Activated B cell treated with CpG ODN at 0.5 μM for 24 hours (primary cell): ENCODE measurements around the gene TAF13. TPM values are rescaled to one million over a fixed set of nuclear protein-coding genes. Genes with fewer than 3 reads are reported as not detected.

ENCODE experiments used
- ATAC-seq: fragments of 200-7000 bp; cut with Tn5 transposase; one replicate; pipeline ENCODE4 v1.10.0; 2021; ENCODE audit warnings: low read depth, mild to moderate bottlenecking, moderate library complexity
- CTCF ChIA-PET: fragments of 350-600 bp; sonication (Branson Sonifier 250); formaldehyde crosslinking; loops from one replicate; lab custom pipeline; 2021; ENCODE audit warnings: antibody characterized with exemption; lab: Charles Lee
- POLR2A ChIA-PET: fragments of 350-600 bp; sonication (Branson Sonifier 250); formaldehyde crosslinking; loops from one replicate; lab custom pipeline; 2021; ENCODE audit warnings: antibody characterized with exemption; lab: Charles Lee
- DNase-seq: peaks from one replicate; pipeline ENCODE4 v3.0.0; 2022
- H3K27ac Mint-ChIP-seq: one replicate; pipeline ENCODE4 v1.8.0; 2020; ENCODE audit warnings: mixed read lengths
- H3K27me3 Mint-ChIP-seq: one replicate; pipeline ENCODE4 v1.8.0; 2021; ENCODE audit warnings: mixed read lengths
- H3K36me3 Mint-ChIP-seq: one replicate; pipeline ENCODE4 v1.8.0; 2021; ENCODE audit warnings: low read depth, mixed read lengths
- H3K4me1 Mint-ChIP-seq: one replicate; pipeline ENCODE4 v1.8.0; 2021; ENCODE audit warnings: mixed read lengths
- H3K4me3 Mint-ChIP-seq: one replicate; pipeline ENCODE4 v1.8.0; 2020; ENCODE audit warnings: mild to moderate bottlenecking, mixed read lengths
- H3K9me3 Mint-ChIP-seq: one replicate; pipeline ENCODE4 v1.8.0; 2020; ENCODE audit warnings: mixed read lengths
- CTCF ChIP-seq: fragments of 200-600 bp; IDR thresholded peaks from one replicate; pipeline ENCODE4 v1.8.0; 2022; ENCODE audit warnings: antibody characterized with exemption, mild to moderate bottlenecking
- intact Hi-C: fragments of 100-400 bp; cut with micrococcal nuclease; formaldehyde crosslinking; loops from one replicate; pipeline ENCODE4 v1.15.1; 2024
- total RNA-seq: library from RNA; stranded (reverse); gene quantifications from 2 replicates; pipeline ENCODE4 v1.2.3, GENCODE V29; 2022

Gene TAF13
- total RNA-seq, 1 donor from 2014 or later, result 18.5 TPM

GRCh38 chr1:109115685-109116084, 39.9 kb upstream of the TAF13 start:
- Mint-ChIP-seq H3K4me1 (peaks cover 25% of the 10 kb centered on the region), H3K27me3 (peaks cover 32% of the 10 kb centered on the region), H3K36me3 (no peaks in the 10 kb centered on the region), H3K4me3 (no peak overlapping the region), H3K9me3 (no peaks in the 10 kb centered on the region), H3K27ac (no peak overlapping the region)
- TF ChIP-seq CTCF, result no peak
- ChIA-PET POLR2A (interaction anchor here (0.6 to 3.1 kb wide), 2 partner anchors 15 to 153 kb away, joined by 5 to 12 read pairs; no protein-coding TSS in a partner anchor), CTCF (no interaction called here)
- DNase-seq, result no peak
- intact Hi-C loops, result loop anchor here (10.0 kb wide), 1 partner anchor 279 kb away; the partner anchor contains the start of gene SORT1
- no peak for ATAC-seq

- no peak for ATAC-seq
- no peaks in the 10 kb centered on the region for H3K36me3 Mint-ChIP-seq
- no peak for DNase-seq
- POLR2A ChIA-PET, result interaction anchor here (0.5 to 3.1 kb wide), 3 partner anchors 14 to 151 kb away, joined by 3 to 12 read pairs (median 4); partner anchors contain the start of genes CLCC1 and TMEM167B
- CTCF ChIA-PET, result interaction anchor here (0.7 to 1.4 kb wide), 3 partner anchors 14 to 49 kb away, joined by 3 to 4 read pairs (median 3); no protein-coding TSS in a partner anchor
- no peaks in the 10 kb centered on the region for H3K9me3 Mint-ChIP-seq
- TF ChIP-seq CTCF, result no peak
- peaks cover 25% of the 10 kb centered on the region for H3K4me1 Mint-ChIP-seq
- intact Hi-C loops, result loop anchor here (5.0 to 10.0 kb wide), 5 partner anchors 98 to 508 kb away; partner anchors contain the start of genes GPSM2, PRPF38B, SARS1 and SORT1
- H3K27me3 Mint-ChIP-seq, result peaks cover 32% of the 10 kb centered on the region
- H3K27ac Mint-ChIP-seq, result no peak overlapping the region
- H3K4me3 Mint-ChIP-seq, result peak overlapping the region; percentile 77
Measured at GRCh38 chr1:109114342-109114674, 38.5 kb upstream of the TAF13 start.

- Mint-ChIP-seq H3K4me3 (peak within 1 kb of the TSS; percentile 77), H3K27me3 (peaks cover 32% of the 10 kb centered on the region), H3K27ac (peak within 1 kb of the TSS; percentile 56), H3K9me3 (no peaks in the 10 kb centered on the region), H3K4me1 (peaks cover 25% of the 10 kb centered on the region), H3K36me3 (no peaks in the 10 kb centered on the region)
- peak; percentile 57 for DNase-seq
- ATAC-seq, result peak; percentile 68
- ChIA-PET POLR2A (interaction anchor here (0.5 to 4.9 kb wide), 5 partner anchors 14 to 150 kb away, joined by 3 to 57 read pairs (median 9); partner anchors contain the start of genes CLCC1, TAF13 and TMEM167B), CTCF (interaction anchor here (0.7 to 2.0 kb wide), 7 partner anchors 14 to 80 kb away, joined by 3 to 18 read pairs (median 3); partner anchors contain the start of gene TAF13)
- intact Hi-C loops, result loop anchor here (2.0 to 10.0 kb wide), 6 partner anchors 99 to 509 kb away; partner anchors contain the start of genes GPSM2, PRPF38B, SARS1 and SORT1
- TF ChIP-seq CTCF, result no peak
Measured at GRCh38 chr1:109113590-109114341, 38.0 kb upstream of the TAF13 start, which contains the start of gene ELAPOR1. Gene ELAPOR1, plus strand, starts transcription at chr1:109114115. Its CDS starts 69 bp downstream, at chr1:109114184.

GRCh38 chr1:109112652-109113285, 37.0 kb upstream of the TAF13 start:
- DNase-seq (peak; percentile 83), ATAC-seq (peak; percentile 75)
- intact Hi-C loops, result loop anchor here (1.0 to 10.0 kb wide), 8 partner anchors 12 to 510 kb away; partner anchors contain the start of genes GPSM2, PRPF38B, SARS1 and SORT1
- peak overlapping the region; percentile 56 for H3K27ac Mint-ChIP-seq
- POLR2A ChIA-PET, result interaction anchor here (0.6 to 4.9 kb wide), 8 partner anchors 13 to 1299 kb away, joined by 3 to 57 read pairs (median 5); partner anchors contain the start of genes PRPF38B, SARS1, TAF13 and TMEM167B
- peak; percentile 88 for TF ChIP-seq CTCF
- no peaks in the 10 kb centered on the region for H3K9me3 Mint-ChIP-seq
- H3K36me3 Mint-ChIP-seq, result no peaks in the 10 kb centered on the region
- H3K4me3 Mint-ChIP-seq, result peak overlapping the region; percentile 77
- peaks cover 27% of the 10 kb centered on the region for H3K27me3 Mint-ChIP-seq
- CTCF ChIA-PET, result interaction anchor here (0.7 to 2.4 kb wide), 14 partner anchors 10 to 552 kb away, joined by 3 to 18 read pairs (median 3); partner anchors contain the start of genes CLCC1, TAF13, TMEM167B and WDR47
- peaks cover 25% of the 10 kb centered on the region for H3K4me1 Mint-ChIP-seq
